Nephron (organoid): Measurements from ENCODE around the gene NOS3.

Experiments used
- H3K27ac Mint-ChIP-seq, 3 experiments: 2 replicates each; pipeline ENCODE4 v1.8.0; 2020; ENCODE audit warnings: mixed read lengths in 3 of 3, mild to moderate bottlenecking in 2 of 3, moderate library complexity in 1 of 3
- H3K27me3 Mint-ChIP-seq: 2 replicates; pipeline ENCODE4 v1.8.0; 2021; ENCODE audit warnings: low read depth, mild to moderate bottlenecking, moderate library complexity, mixed read lengths
- H3K36me3 Mint-ChIP-seq: 2 replicates; pipeline ENCODE4 v1.8.0; 2020; ENCODE audit warnings: low read depth, mixed read lengths
- H3K4me1 Mint-ChIP-seq: 2 replicates; pipeline ENCODE4 v1.8.0; 2020; ENCODE audit warnings: mixed read lengths
- H3K4me3 Mint-ChIP-seq, 3 experiments: 2 replicates each; pipeline ENCODE4 v1.8.0; 2020; ENCODE audit warnings: mild to moderate bottlenecking in 3 of 3, mixed read lengths in 3 of 3, moderate library complexity in 2 of 3
- H3K9me3 Mint-ChIP-seq: 2 replicates; pipeline ENCODE4 v1.8.0; 2020; ENCODE audit warnings: mixed read lengths
- CTCF ChIP-seq, 3 experiments: fragments of 200-600 bp; sonication (generic); IDR thresholded peaks; one replicate each; pipeline ENCODE4 v1.5.0; 2021; ENCODE audit warnings: antibody characterized with exemption in 3 of 3; ENCODE audit not compliant: unreplicated experiment in 3 of 3

NOS3 gene

GRCh38 chr7:150947761-150948651, 42.8 kb upstream of the NOS3 start:
- H3K4me3 Mint-ChIP-seq: peak overlapping the region; percentile 53 to 68 (median 63)
- no peaks in the 10 kb centered on the region for H3K27me3 Mint-ChIP-seq
- peak overlapping the region; percentile 33 to 85 (median 48) for H3K27ac Mint-ChIP-seq
- TF ChIP-seq CTCF (IDR thresholded peaks at IDR 0.05; ENCODE audit: unreplicated experiment in 3 of 3): no peak
- peaks cover 23% of the 10 kb centered on the region for H3K4me1 Mint-ChIP-seq
- peaks cover 9% of the 10 kb centered on the region for H3K36me3 Mint-ChIP-seq
- H3K9me3 Mint-ChIP-seq: no peaks in the 10 kb centered on the region

- H3K27me3 Mint-ChIP-seq: no peaks in the 10 kb centered on the region
- no peak for TF ChIP-seq CTCF (IDR thresholded peaks at IDR 0.05; ENCODE audit: unreplicated experiment in 3 of 3)
Observed at GRCh38 chr7:150948791-150949251, 42.0 kb upstream of the NOS3 start.

GRCh38 chr7:150949564-150949963, 41.3 kb upstream of the NOS3 start:
- no peak for TF ChIP-seq CTCF (IDR thresholded peaks at IDR 0.05; ENCODE audit: unreplicated experiment in 3 of 3)
- Mint-ChIP-seq H3K36me3 (peaks cover 9% of the 10 kb centered on the region), H3K27me3 (no peaks in the 10 kb centered on the region), H3K27ac (peak overlapping the region; percentile 85 to 91 (median 88)), H3K9me3 (no peaks in the 10 kb centered on the region), H3K4me1 (peaks cover 37% of the 10 kb centered on the region), H3K4me3 (peak overlapping the region; percentile 31 to 53 (median 45))

More at GRCh38 chr7:150948791-150949251, 42.0 kb upstream of the NOS3 start:
- Mint-ChIP-seq H3K36me3 (peaks cover 9% of the 10 kb centered on the region), H3K4me3 (no peak overlapping the region), H3K4me1 (peaks cover 31% of the 10 kb centered on the region), H3K27ac (peak overlapping the region; percentile 85 to 91 (median 88)), H3K9me3 (no peaks in the 10 kb centered on the region)

GRCh38 chr7:150949971-150950491, 40.8 kb upstream of the NOS3 start:
- no peak for TF ChIP-seq CTCF (IDR thresholded peaks at IDR 0.05; ENCODE audit: unreplicated experiment in 3 of 3)
- H3K27ac Mint-ChIP-seq: peak overlapping the region; percentile 85 to 91 (median 88)
- no peaks in the 10 kb centered on the region for H3K9me3 Mint-ChIP-seq
- H3K27me3 Mint-ChIP-seq: no peaks in the 10 kb centered on the region
- peaks cover 41% of the 10 kb centered on the region for H3K4me1 Mint-ChIP-seq
- no peak overlapping the region for H3K4me3 Mint-ChIP-seq
- H3K36me3 Mint-ChIP-seq: peaks cover 9% of the 10 kb centered on the region

GRCh38 chr7:150950496-150951180, 40.2 kb upstream of the NOS3 start:
- no peak overlapping the region for H3K4me3 Mint-ChIP-seq
- H3K9me3 Mint-ChIP-seq: no peaks in the 10 kb centered on the region
- H3K27me3 Mint-ChIP-seq: no peaks in the 10 kb centered on the region
- TF ChIP-seq CTCF (IDR thresholded peaks at IDR 0.05; ENCODE audit: unreplicated experiment in 3 of 3): no peak
- H3K27ac Mint-ChIP-seq: peak overlapping the region in 2 of 3 experiments; percentile 20 to 85
- H3K4me1 Mint-ChIP-seq: peaks cover 39% of the 10 kb centered on the region
- peaks cover 9% of the 10 kb centered on the region for H3K36me3 Mint-ChIP-seq
